Esophagus muscularis mucosa (tissue), 4 donors: ENCODE measurements around the gene ASTN2. TPM values are rescaled to one million over a fixed set of nuclear protein-coding genes. Genes with fewer than 3 reads are reported as not detected.

Experiments
- DNase-seq: peaks from one replicate; pipeline ENCODE4 v3.0.0-alpha.2; 2017; ENCODE audit errors: extremely low spot score
- H3K27ac ChIP-seq, 4 donors: fragments of 200-600 bp; sonication (generic); replicated peaks in 1 of 4; 1 replicate in 3 of 4; 2 replicates in 1 of 4; pipeline ENCODE4 v1.5.1; 2016 to 2019; ENCODE audit warnings: mild to moderate bottlenecking in 1 of 4
- H3K27me3 ChIP-seq, 4 donors: fragments of 200-600 bp; sonication (generic); one replicate each; pipeline versions ENCODE4 v1.5.1 to v1.6.0; 2016 to 2019
- H3K36me3 ChIP-seq, 4 donors: fragments of 200-600 bp; sonication (generic); one replicate each; pipeline ENCODE4 v1.5.1; 2016 to 2019
- H3K4me1 ChIP-seq, 4 donors: fragments of 200-600 bp; sonication (generic); one replicate each; pipeline ENCODE4 v1.5.1; 2016 to 2019
- H3K4me3 ChIP-seq, 4 donors: fragments of 200-600 bp; sonication (generic); 1 replicate in 2 of 4; 2 replicates in 2 of 4; pipeline ENCODE4 v1.5.1; 2016 to 2019; ENCODE audit warnings: mild to moderate bottlenecking in 4 of 4, moderate library complexity in 1 of 4
- H3K9me3 ChIP-seq, 4 donors: fragments of 200-600 bp; sonication (generic); 1 replicate in 3 of 4; 2 replicates in 1 of 4; pipeline ENCODE4 v1.5.1; 2016 to 2019
- EP300 ChIP-seq: sonication (generic); formaldehyde crosslinking; IDR thresholded peaks from one replicate; pipeline ENCODE4 v1.6.1; 2017; ENCODE audit warnings: antibody characterized with exemption
- POLR2A ChIP-seq: fragments of 450-650 bp; IDR thresholded peaks from one replicate; pipeline ENCODE4 v1.6.1; 2017; ENCODE audit warnings: antibody characterized with exemption, moderate library complexity, mild to moderate bottlenecking, low read depth
- POLR2AphosphoS5 ChIP-seq, 2 donors: sonication (generic); formaldehyde crosslinking; IDR thresholded peaks; one replicate each; pipeline ENCODE4 v1.6.1; 2017; ENCODE audit warnings: antibody characterized with exemption in 2 of 2
- WGBS: methylation state at CpG from one replicate; pipeline ENCODE4 v1.1.5; 2018; 5-methylcytosine and 5-hydroxymethylcytosine counted together
- intact Hi-C: fragments of 100-400 bp; cut with DNase I; formaldehyde crosslinking; loops from one replicate; pipeline ENCODE4 v1.15.1; 2023
- total RNA-seq, 4 donors: library from RNA; depleted of rRNA; stranded (reverse); fragments of >200 nt; gene quantifications; one replicate each; pipeline versions ENCODE4 v1.1.0 to v1.2.1, GENCODE V29; 2016
- TF ChIP-seq, protein P1 (sequence below), 3 experiments: fragments of 200-600 bp in 2 of 3; fragments of 450-650 bp in 1 of 3; sonication (generic) in 2 of 3; IDR thresholded peaks; one replicate each; pipeline ENCODE4 v1.5.1; 2017 to 2019; ENCODE audit warnings: antibody characterized with exemption in 3 of 3, mild to moderate bottlenecking in 2 of 3, moderate library complexity in 1 of 3

ASTN2 gene
- total RNA-seq, 4 donors from 2014 or later, result 4.2 to 6.9 (median 5.5) TPM

DNA sequence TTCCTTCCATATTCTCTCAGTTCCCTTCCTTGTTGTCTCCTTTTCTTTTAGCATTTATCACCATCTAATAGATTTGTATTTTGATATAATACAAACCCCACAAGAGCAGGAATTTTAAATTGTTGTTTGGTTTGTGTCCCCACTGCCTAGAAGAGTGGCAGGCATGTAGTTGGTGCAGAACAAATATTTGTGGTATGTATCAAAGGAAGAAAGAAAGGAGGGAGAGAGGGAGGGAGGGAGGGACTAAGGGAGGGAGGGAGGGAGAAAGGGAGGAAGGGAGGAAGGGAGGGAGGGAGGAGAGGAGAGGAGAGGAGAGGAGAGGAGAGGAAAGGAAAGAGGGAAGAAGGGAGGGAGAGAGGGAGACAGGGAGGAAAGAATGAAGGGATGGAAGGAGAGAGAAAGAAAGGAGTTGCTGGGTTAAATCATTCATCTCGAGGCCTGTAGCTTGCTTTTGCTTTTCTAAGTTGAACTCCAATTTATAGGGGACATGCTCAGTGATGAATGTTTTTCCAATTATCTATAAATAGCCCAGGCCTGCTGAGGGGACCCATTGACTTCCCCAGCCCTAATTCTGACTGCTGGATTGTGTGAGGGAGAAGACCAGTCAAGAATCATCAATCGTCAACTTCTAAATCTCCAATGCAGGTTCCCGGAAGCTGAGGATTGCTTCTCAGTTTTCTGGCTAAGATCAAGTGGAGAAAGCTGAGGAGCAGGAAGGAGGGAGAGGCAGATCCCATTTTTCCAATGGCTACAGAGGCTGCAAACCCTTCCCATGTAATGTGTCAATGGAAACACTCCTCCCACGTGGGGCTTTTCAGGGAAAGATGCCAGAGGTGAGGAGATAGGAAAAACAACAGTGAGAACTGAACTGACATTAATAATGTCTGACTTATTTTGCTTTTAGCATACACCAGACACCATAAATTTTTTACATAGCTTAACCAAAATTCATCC is 320.7 kb downstream of the ASTN2 start:
- intact Hi-C loops, result no loop called here
- Histone ChIP-seq H3K4me3 (no peak overlapping the region), H3K9me3 (no peaks in the 10 kb centered on the region), H3K27me3 (no peaks in the 10 kb centered on the region), H3K36me3 (no peaks in the 10 kb centered on the region), H3K27ac (no peak overlapping the region), H3K4me1 (peaks cover 0 to 23% (median 15%) of the 10 kb centered on the region in 4 donors)
- TF ChIP-seq, protein P1, sequence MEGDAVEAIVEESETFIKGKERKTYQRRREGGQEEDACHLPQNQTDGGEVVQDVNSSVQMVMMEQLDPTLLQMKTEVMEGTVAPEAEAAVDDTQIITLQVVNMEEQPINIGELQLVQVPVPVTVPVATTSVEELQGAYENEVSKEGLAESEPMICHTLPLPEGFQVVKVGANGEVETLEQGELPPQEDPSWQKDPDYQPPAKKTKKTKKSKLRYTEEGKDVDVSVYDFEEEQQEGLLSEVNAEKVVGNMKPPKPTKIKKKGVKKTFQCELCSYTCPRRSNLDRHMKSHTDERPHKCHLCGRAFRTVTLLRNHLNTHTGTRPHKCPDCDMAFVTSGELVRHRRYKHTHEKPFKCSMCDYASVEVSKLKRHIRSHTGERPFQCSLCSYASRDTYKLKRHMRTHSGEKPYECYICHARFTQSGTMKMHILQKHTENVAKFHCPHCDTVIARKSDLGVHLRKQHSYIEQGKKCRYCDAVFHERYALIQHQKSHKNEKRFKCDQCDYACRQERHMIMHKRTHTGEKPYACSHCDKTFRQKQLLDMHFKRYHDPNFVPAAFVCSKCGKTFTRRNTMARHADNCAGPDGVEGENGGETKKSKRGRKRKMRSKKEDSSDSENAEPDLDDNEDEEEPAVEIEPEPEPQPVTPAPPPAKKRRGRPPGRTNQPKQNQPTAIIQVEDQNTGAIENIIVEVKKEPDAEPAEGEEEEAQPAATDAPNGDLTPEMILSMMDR (IDR thresholded peaks at IDR 0.05), result no peak
- TF ChIP-seq EP300 (no peak), POLR2AphosphoS5 (IDR thresholded peaks at IDR 0.05) (no peak), POLR2A (no peak)
- no peak for DNase-seq
- 21% methylated on average over 4 of the region's 4 CpGs for WGBS

DNA sequence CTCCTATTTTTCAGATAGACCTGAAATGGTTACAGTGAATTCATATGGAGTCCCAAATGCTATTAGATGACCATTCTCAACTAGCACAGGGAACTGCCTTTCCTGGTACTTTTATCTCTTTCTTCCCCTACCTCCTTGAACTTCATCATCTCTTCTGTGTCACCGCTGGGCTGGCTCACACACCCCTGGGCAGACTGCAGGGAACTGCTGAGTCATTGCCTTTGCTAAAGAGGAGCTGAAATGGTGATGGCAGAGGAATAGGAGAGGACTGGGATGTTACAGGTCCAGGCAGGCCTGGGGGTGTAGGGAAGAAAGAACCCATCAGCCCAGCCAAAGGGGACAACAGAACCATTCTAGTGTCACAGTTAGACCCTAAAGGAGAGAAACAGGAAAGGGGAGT is 322.3 kb downstream of the ASTN2 start:
- Histone ChIP-seq H3K36me3 (no peaks in the 10 kb centered on the region), H3K9me3 (no peaks in the 10 kb centered on the region), H3K4me1 (peaks cover 0 to 23% (median 15%) of the 10 kb centered on the region in 4 donors), H3K27me3 (no peaks in the 10 kb centered on the region), H3K27ac (no peak overlapping the region), H3K4me3 (no peak overlapping the region)
- TF ChIP-seq POLR2A (no peak), POLR2AphosphoS5 (IDR thresholded peaks at IDR 0.05) (no peak), EP300 (no peak)
- TF ChIP-seq, protein P1 (IDR thresholded peaks at IDR 0.05), result no peak
- DNase-seq, result peak; percentile 90
- WGBS, result 0% methylated on average over 1 of the region's 1 CpG
- intact Hi-C loops, result no loop called here

DNA sequence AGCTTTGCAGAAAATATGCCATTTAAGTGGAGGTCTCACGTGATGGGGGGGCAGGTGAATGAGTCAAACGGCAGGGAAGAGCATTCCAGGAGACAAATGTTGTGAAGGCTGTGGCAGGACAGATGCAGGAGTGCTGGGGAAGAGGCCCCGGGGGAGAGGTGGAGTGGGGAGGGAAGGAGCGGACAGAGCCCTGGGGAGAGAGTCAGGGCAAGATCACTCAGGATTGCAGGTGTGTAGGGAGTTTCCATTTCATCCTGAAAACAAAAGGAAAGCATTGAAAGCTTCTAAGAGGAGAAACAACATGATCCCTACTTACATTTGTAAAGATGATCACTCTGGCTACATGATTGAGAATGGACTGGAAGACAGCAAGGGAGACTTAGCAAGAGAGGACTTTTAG is 323.3 kb downstream of the ASTN2 start:
- no peak overlapping the region for H3K27ac ChIP-seq
- no peaks in the 10 kb centered on the region for H3K9me3 ChIP-seq
- no peaks in the 10 kb centered on the region for H3K27me3 ChIP-seq
- no peaks in the 10 kb centered on the region for H3K36me3 ChIP-seq
- DNase-seq, result peak; percentile 37
- H3K4me1 ChIP-seq, result peaks cover 0 to 23% (median 15%) of the 10 kb centered on the region in 4 donors
- no peak overlapping the region for H3K4me3 ChIP-seq
- WGBS, result 66% methylated on average over 4 of the region's 4 CpGs
- intact Hi-C loops, result no loop called here
- TF ChIP-seq POLR2AphosphoS5 (IDR thresholded peaks at IDR 0.05) (no peak), POLR2A (no peak), EP300 (no peak)
- TF ChIP-seq, protein P1 (IDR thresholded peaks at IDR 0.05), result no peak

DNA sequence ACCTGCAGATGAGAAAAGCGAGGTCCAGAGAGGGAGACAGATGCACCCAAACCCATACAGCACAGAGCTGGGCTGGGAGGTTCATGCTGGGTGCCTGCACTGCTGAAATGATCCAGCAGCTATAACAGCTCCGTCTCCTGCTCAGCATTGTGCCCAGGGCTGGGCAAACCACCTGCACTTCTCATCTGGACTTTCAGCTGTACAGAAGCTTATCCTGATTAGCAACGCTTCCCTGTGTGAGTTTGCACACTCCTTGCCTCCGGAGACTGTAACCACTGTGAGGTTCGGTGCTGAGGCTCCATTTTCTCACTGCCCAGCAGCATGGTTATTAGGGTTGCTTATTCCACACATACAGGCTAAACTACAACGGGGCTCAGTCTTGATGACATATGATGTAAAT is 326.1 kb downstream of the ASTN2 start:
- Histone ChIP-seq H3K4me3 (no peak overlapping the region), H3K4me1 (peaks cover 0 to 11% (median 3%) of the 10 kb centered on the region in 4 donors), H3K9me3 (no peaks in the 10 kb centered on the region), H3K36me3 (no peaks in the 10 kb centered on the region), H3K27me3 (no peaks in the 10 kb centered on the region), H3K27ac (no peak overlapping the region)
- 79% methylated on average over 6 of the region's 6 CpGs for WGBS
- TF ChIP-seq, protein P1 (IDR thresholded peaks at IDR 0.05), result no peak
- no peak for TF ChIP-seq EP300
- no peak for TF ChIP-seq POLR2AphosphoS5 (IDR thresholded peaks at IDR 0.05)
- TF ChIP-seq POLR2A, result no peak
- intact Hi-C loops, result no loop called here
- DNase-seq, result peak; percentile 86
